ENCODE data around the gene GPANK1.

GPANK1 gene

GRCh38 chr6:31636698-31637596 is 27.9 kb downstream of the GPANK1 start:
- no peak for DNase-seq

- DNase-seq, result no peak
Observed at GRCh38 chr6:31634969-31635575, 29.7 kb downstream of the GPANK1 start.

- DNase-seq, result peak; percentile 69
Observed at GRCh38 chr6:31634131-31634530, 30.7 kb downstream of the GPANK1 start.

GRCh38 chr6:31633447-31633846 is 31.4 kb downstream of the GPANK1 start:
- DNase-seq, result no peak

- no peak for DNase-seq
Observed at GRCh38 chr6:31632279-31632946, 32.4 kb downstream of the GPANK1 start.

- DNase-seq, result no peak
Observed at GRCh38 chr6:31631681-31632278, 33.0 kb downstream of the GPANK1 start.

- no peak for DNase-seq
Observed at GRCh38 chr6:31631209-31631608, 33.6 kb downstream of the GPANK1 start.

GRCh38 chr6:31630177-31630934 is 34.4 kb downstream of the GPANK1 start:
- no peak for DNase-seq

GRCh38 chr6:31629014-31629413 is 35.8 kb downstream of the GPANK1 start:
- no peak for DNase-seq

- DNase-seq, result no peak
Observed at GRCh38 chr6:31627690-31628287, 37.0 kb downstream of the GPANK1 start.

GRCh38 chr6:31626952-31627351 is 37.8 kb downstream of the GPANK1 start:
- no peak for DNase-seq

GRCh38 chr6:31624070-31624469 is 40.7 kb downstream of the GPANK1 start:
- no peak for DNase-seq

GRCh38 chr6:31622684-31623091 is 42.1 kb downstream of the GPANK1 start:
- DNase-seq, result no peak

GRCh38 chr6:31621991-31622390 is 42.8 kb downstream of the GPANK1 start:
- DNase-seq, result peak; percentile 48

GRCh38 chr6:31621320-31621939 is 43.4 kb downstream of the GPANK1 start:
- DNase-seq, result no peak

GRCh38 chr6:31620586-31621319 is 44.0 kb downstream of the GPANK1 start, which contains the start of gene PRRC2A:
Gene PRRC2A (plus strand): TSS chr6:31620715. CDS start chr6:31622790, 2,075 bp downstream.
- peak; percentile 81 for DNase-seq

GRCh38 chr6:31619805-31620585 is 44.8 kb downstream of the GPANK1 start:
- peak; percentile 100 for DNase-seq

GRCh38 chr6:31617010-31617409 is 47.8 kb downstream of the GPANK1 start:
- DNase-seq, result no peak

- no peak for DNase-seq
Observed at GRCh38 chr6:31615748-31616147, 49.0 kb downstream of the GPANK1 start.

All from EL (cell line).